ENCODE data around the gene CDK16.

CDK16 gene

DNA sequence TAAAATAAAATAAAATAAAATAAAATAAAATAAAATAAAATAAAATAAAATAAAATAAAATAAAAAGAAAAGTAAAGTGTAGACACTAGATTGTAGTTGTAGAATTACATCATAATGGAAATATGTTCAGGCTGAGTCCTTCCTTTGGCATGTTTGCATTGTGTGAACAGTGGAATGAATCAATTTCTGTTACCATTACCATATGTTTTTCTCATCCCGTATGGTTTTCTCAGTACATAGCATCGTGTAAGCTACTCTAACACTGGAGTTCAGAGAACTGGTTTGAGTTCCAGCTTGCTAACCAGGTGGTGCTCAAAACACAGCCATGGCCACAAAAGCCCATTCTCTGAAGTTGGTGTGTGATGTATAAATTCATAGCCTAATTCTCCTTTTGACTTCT lies 60.2 kb downstream of the CDK16 start:
- no peak overlapping the region for H3K27ac Mint-ChIP-seq
- TF ChIP-seq, protein P1, sequence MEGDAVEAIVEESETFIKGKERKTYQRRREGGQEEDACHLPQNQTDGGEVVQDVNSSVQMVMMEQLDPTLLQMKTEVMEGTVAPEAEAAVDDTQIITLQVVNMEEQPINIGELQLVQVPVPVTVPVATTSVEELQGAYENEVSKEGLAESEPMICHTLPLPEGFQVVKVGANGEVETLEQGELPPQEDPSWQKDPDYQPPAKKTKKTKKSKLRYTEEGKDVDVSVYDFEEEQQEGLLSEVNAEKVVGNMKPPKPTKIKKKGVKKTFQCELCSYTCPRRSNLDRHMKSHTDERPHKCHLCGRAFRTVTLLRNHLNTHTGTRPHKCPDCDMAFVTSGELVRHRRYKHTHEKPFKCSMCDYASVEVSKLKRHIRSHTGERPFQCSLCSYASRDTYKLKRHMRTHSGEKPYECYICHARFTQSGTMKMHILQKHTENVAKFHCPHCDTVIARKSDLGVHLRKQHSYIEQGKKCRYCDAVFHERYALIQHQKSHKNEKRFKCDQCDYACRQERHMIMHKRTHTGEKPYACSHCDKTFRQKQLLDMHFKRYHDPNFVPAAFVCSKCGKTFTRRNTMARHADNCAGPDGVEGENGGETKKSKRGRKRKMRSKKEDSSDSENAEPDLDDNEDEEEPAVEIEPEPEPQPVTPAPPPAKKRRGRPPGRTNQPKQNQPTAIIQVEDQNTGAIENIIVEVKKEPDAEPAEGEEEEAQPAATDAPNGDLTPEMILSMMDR (IDR thresholded peaks at IDR 0.05): no peak
- peaks cover 33% of the 10 kb centered on the region for H3K9me3 Mint-ChIP-seq

More for the DNA sequence above, 60.2 kb downstream of the CDK16 start:
- H3K4me3 Mint-ChIP-seq: no peak overlapping the region
- H3K27me3 Mint-ChIP-seq (ENCODE audit: low read depth, poor library complexity): peaks cover 8% of the 10 kb centered on the region
- no peaks in the 10 kb centered on the region for H3K36me3 Mint-ChIP-seq (ENCODE audit: low read depth)
- no peak for DNase-seq
- peaks cover 9% of the 10 kb centered on the region for H3K4me1 Mint-ChIP-seq

Data from nephron progenitor cell (in vitro differentiated cells).